MCF 10A (cell line): Measurements from ENCODE around the gene KAT6B. TPM values are rescaled to one million over a fixed set of nuclear protein-coding genes. Genes with fewer than 3 reads are reported as not detected.
"Not testable (repeated sequence)": the region's sequence is repeated elsewhere in the genome, so short reads cannot be mapped to it uniquely, and the experiment has no call there.

ENCODE experiments used
- BruUV-seq: library from RNA; stranded (reverse); fragments of 400-500 nt; replicated peaks from 2 replicates; lab custom pipeline; 2021; lab: Mats Ljungman, UMichigan
- CTCF ChIA-PET: fragments of 300-600 bp; sonication (Branson Sonifier 250); formaldehyde crosslinking; extraction: SDS; loops from one replicate; lab custom pipeline; 2021; ENCODE audit warnings: antibody characterized with exemption, inconsistent platforms; lab: Yijun Ruan, JAX
- POLR2A ChIA-PET: fragments of 300-600, 350-650 bp; sonication (Branson Sonifier 250); formaldehyde crosslinking; extraction: SDS; loops from one replicate; lab custom pipeline; 2020; ENCODE audit warnings: antibody characterized with exemption, inconsistent platforms; lab: Yijun Ruan, JAX
- DNase-seq: peaks from one replicate; pipeline ENCODE4 v3.0.0-alpha.2; 2018; ENCODE audit not compliant: unreplicated experiment
- H3K27ac Mint-ChIP-seq: one replicate; pipeline ENCODE4 v1.8.0; 2022; ENCODE audit warnings: mild to moderate bottlenecking, low read depth, mixed read lengths; ENCODE audit not compliant: unreplicated experiment
- H3K27me3 Mint-ChIP-seq: one replicate; pipeline ENCODE4 v1.8.0; 2022; ENCODE audit warnings: mixed read lengths; ENCODE audit not compliant: insufficient read depth, unreplicated experiment
- H3K36me3 Mint-ChIP-seq: one replicate; pipeline ENCODE4 v1.8.0; 2022; ENCODE audit warnings: mild to moderate bottlenecking, moderate library complexity, mixed read lengths; ENCODE audit not compliant: insufficient read depth, unreplicated experiment
- H3K4me1 Mint-ChIP-seq: one replicate; pipeline ENCODE4 v1.8.0; 2022; ENCODE audit warnings: mixed read lengths; ENCODE audit not compliant: insufficient read depth, unreplicated experiment
- H3K4me3 Mint-ChIP-seq: one replicate; pipeline ENCODE4 v1.8.0; 2022; ENCODE audit warnings: mild to moderate bottlenecking, moderate library complexity, mixed read lengths; ENCODE audit not compliant: unreplicated experiment
- H3K9me3 Mint-ChIP-seq: one replicate; pipeline ENCODE4 v1.8.0; 2022; ENCODE audit warnings: mixed read lengths; ENCODE audit not compliant: unreplicated experiment
- intact Hi-C: fragments of 100-400 bp; cut with micrococcal nuclease; formaldehyde crosslinking; loops from 2 replicates; pipeline ENCODE4 v1.14.1; 2022
- total RNA-seq: library from RNA; stranded (reverse); gene quantifications from 2 replicates; pipeline ENCODE4 v1.2.3, GENCODE V29; 2022
- TF ChIP-seq, protein P1 (sequence below): fragments of 200-600 bp; IDR thresholded peaks from one replicate; pipeline ENCODE4 v1.8.0; 2022; ENCODE audit warnings: antibody characterized with exemption, mild to moderate bottlenecking; ENCODE audit not compliant: unreplicated experiment

Gene KAT6B
- total RNA-seq, 1 experiment from 2014 or later, result 18.3 TPM

DNA sequence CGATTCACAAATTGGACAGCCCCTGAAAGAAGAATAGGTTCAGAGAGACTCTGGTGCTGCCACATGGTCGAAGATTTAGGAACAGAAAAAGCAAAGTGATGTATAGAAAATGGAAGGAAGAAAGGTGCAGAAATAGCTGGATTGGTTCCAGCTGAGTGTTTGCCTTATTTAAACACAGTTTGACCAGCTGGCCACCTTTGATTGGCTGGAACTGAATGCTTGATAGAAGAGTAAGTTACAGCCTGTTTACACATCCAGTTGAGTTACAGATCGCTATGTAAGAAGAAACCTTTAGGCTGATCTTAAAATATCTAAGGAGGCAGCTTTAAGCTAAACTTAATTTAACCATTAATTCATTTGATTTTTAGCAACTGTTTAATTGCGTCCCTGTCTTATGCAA, 40.3 kb upstream of the KAT6B start:
- ChIA-PET CTCF (interaction anchor here (0.6 kb wide), 1 partner anchor 228 kb away, joined by 3 read pairs; no protein-coding TSS in a partner anchor), POLR2A (no interaction called here)
- H3K4me3 Mint-ChIP-seq, result no peak overlapping the region
- no peak for DNase-seq
- no peaks in the 10 kb centered on the region for H3K36me3 Mint-ChIP-seq
- H3K27ac Mint-ChIP-seq, result no peak overlapping the region
- no peaks in the 10 kb centered on the region for H3K27me3 Mint-ChIP-seq
- H3K4me1 Mint-ChIP-seq, result no peaks in the 10 kb centered on the region
- no peaks in the 10 kb centered on the region for H3K9me3 Mint-ChIP-seq
- TF ChIP-seq, protein P1, sequence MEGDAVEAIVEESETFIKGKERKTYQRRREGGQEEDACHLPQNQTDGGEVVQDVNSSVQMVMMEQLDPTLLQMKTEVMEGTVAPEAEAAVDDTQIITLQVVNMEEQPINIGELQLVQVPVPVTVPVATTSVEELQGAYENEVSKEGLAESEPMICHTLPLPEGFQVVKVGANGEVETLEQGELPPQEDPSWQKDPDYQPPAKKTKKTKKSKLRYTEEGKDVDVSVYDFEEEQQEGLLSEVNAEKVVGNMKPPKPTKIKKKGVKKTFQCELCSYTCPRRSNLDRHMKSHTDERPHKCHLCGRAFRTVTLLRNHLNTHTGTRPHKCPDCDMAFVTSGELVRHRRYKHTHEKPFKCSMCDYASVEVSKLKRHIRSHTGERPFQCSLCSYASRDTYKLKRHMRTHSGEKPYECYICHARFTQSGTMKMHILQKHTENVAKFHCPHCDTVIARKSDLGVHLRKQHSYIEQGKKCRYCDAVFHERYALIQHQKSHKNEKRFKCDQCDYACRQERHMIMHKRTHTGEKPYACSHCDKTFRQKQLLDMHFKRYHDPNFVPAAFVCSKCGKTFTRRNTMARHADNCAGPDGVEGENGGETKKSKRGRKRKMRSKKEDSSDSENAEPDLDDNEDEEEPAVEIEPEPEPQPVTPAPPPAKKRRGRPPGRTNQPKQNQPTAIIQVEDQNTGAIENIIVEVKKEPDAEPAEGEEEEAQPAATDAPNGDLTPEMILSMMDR, result no peak
- BruUV-seq, result no TSS peak
- intact Hi-C loops, result no loop called here

DNA sequence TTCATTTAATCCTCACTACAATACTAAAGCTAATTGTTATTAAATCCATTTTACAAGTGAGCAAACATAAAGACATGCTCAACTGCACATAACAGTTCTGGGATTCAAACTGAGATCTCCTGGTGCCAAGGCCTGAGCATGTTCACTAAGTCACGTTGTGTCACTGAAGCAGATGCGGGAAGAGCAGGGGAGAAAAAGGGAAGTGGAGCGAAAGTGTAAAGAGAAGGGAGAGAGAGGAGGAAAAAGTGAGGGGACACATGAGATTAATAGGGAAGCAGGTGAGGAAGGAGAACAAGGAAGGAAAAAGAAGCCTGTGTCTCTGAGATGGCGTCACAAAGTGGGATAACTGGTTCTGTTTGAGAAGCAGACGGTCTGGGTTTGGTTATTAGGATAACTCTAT, 38.9 kb upstream of the KAT6B start:
- Mint-ChIP-seq H3K27me3 (no peaks in the 10 kb centered on the region), H3K36me3 (no peaks in the 10 kb centered on the region), H3K27ac (no peak overlapping the region), H3K4me1 (no peaks in the 10 kb centered on the region), H3K9me3 (no peaks in the 10 kb centered on the region), H3K4me3 (no peak overlapping the region)
- BruUV-seq, result no TSS peak
- intact Hi-C loops, result no loop called here
- DNase-seq, result no peak
- ChIA-PET CTCF (no interaction called here), POLR2A (no interaction called here)
- TF ChIP-seq, protein P1, result no peak

DNA sequence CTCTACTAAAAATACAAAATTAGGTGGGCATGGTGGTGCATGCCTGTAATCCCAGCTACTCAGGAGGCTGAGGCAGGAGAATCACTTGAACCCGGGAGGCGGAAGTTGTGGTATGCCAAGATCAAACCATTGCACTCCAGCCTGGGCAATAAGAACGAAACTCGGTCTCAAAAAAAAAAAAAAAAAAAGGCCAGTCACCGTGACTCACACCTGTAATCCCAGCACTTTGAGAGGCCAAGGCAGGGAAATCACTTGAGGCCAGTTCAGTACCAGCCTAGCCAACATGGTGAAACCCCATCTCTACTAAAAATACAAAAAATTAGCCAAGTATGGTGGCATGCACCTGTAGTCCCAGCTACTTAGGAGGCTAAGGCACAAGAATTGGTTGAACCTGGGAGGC, 34.4 kb upstream of the KAT6B start:
- CTCF ChIA-PET, H3K4me1 Mint-ChIP-seq, H3K36me3 Mint-ChIP-seq, intact Hi-C loops, H3K9me3 Mint-ChIP-seq, BruUV-seq, H3K27ac Mint-ChIP-seq, H3K4me3 Mint-ChIP-seq, POLR2A ChIA-PET, H3K27me3 Mint-ChIP-seq: not testable (repeated sequence)
- peak; percentile 45 for DNase-seq

DNA sequence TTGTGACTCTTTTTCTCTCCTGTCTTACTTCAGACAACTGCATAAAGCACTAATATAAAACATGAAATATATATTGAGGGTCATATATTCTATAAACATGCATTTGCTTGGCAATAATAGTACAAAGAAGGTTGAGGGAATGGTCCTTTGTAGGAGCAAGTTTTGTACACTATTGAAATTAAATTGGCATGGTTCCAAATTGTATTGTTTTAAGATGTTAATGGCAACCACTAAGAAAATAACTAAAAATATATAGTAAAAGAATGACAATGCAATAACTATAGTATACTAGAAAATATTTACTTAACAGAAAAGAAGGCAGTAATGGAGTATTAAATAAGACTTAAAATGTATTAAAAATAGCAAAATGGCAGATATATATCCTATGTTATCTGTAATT, 33.7 kb upstream of the KAT6B start:
- ChIA-PET POLR2A (no interaction called here), CTCF (no interaction called here)
- DNase-seq, result no peak
- no peak overlapping the region for H3K4me3 Mint-ChIP-seq
- H3K4me1 Mint-ChIP-seq, result no peaks in the 10 kb centered on the region
- intact Hi-C loops, result no loop called here
- H3K27me3 Mint-ChIP-seq, result no peaks in the 10 kb centered on the region
- BruUV-seq, result no TSS peak
- H3K36me3 Mint-ChIP-seq, result no peaks in the 10 kb centered on the region
- TF ChIP-seq, protein P1, result no peak
- H3K27ac Mint-ChIP-seq, result no peak overlapping the region
- H3K9me3 Mint-ChIP-seq, result no peaks in the 10 kb centered on the region

DNA sequence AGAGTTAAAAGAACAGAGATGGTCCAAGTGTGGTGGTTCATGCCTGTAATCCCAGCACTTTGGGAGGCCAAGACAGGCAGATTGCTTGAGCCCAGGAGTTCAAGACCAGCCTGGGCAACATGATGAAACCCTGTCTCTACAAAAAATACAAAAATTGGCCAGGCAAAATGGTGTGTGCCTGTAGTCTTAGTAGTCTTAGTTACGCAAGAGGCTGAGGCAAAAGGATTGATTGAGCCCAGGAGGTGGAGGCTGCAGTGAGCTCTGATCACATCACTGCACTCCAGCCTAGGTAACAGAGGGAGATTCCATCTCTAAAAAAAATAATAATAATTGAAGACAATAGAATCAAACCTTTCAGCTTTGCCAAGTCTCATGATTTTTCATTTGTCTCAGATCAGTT, 33.2 kb upstream of the KAT6B start:
- H3K36me3 Mint-ChIP-seq, result not testable (repeated sequence)

More for the DNA sequence above, 33.2 kb upstream of the KAT6B start:
- H3K9me3 Mint-ChIP-seq, H3K27me3 Mint-ChIP-seq, POLR2A ChIA-PET, H3K4me1 Mint-ChIP-seq, H3K27ac Mint-ChIP-seq, BruUV-seq, intact Hi-C loops, H3K4me3 Mint-ChIP-seq: not testable (repeated sequence)
- CTCF ChIA-PET, result interaction anchor here (0.6 kb wide), 1 partner anchor 142 kb away, joined by 4 read pairs; no protein-coding TSS in a partner anchor
- DNase-seq, result peak; percentile 7
